Measurements from ENCODE around the gene CCDC38.

The CCDC38 gene

DNA sequence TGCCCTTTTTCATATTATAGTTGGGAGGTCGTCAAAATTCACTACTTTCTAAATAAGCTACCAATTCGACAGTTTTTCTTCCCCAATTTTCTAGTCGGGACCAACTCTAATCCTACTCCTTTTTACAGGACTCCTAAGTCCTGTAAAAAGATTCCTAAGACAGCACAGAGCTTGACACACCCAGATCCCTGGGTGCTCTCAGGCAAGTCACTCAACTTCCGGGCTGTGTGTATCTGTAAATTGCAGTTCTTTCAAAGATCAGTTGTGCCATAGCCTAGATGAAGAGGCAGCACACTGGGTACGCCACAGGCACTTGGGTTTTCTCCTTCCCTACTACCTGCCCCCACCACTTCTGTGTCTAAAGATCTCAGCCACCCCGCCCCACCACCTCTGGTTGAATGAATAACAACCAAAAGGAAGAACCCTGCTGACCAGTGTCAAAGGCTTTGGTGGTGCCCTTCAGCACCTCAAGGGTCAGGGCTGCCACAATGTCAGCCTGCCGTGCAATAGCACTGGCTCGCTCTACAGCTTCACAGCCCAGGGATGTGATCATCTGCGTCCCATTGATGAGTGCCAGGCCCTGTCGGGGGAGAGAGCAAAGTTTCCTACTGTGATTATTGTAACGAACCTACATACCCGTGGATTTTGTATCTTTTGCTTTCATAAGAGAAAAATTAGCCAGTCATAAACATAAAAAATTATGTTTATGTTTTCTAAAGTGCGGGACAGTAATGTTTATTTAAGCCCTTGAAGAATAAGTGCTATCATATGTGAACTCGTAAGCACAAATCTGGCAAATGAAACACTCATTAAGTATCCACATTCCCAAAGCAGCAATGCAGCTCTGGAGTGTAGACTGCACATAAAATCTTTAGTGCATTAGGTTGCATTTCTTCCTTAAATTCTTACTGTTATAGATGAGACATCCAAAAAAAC lies 44.5 kb upstream of the CCDC38 start:
- TF ChIP-seq, protein P1, sequence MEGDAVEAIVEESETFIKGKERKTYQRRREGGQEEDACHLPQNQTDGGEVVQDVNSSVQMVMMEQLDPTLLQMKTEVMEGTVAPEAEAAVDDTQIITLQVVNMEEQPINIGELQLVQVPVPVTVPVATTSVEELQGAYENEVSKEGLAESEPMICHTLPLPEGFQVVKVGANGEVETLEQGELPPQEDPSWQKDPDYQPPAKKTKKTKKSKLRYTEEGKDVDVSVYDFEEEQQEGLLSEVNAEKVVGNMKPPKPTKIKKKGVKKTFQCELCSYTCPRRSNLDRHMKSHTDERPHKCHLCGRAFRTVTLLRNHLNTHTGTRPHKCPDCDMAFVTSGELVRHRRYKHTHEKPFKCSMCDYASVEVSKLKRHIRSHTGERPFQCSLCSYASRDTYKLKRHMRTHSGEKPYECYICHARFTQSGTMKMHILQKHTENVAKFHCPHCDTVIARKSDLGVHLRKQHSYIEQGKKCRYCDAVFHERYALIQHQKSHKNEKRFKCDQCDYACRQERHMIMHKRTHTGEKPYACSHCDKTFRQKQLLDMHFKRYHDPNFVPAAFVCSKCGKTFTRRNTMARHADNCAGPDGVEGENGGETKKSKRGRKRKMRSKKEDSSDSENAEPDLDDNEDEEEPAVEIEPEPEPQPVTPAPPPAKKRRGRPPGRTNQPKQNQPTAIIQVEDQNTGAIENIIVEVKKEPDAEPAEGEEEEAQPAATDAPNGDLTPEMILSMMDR (IDR thresholded peaks at IDR 0.05), result no peak
- H3K4me1 ChIP-seq, result no peaks in the 10 kb centered on the region
- H3K27me3 ChIP-seq, result no peaks in the 10 kb centered on the region
- H3K36me3 ChIP-seq, result no peaks in the 10 kb centered on the region
- intact Hi-C loops (cut with DNase I; ENCODE audit: low total_unique reads), result no loop called here
- no peak overlapping the region for H3K27ac ChIP-seq
- H3K4me3 ChIP-seq, result no peak overlapping the region
- no peaks in the 10 kb centered on the region for H3K9me3 ChIP-seq
- DNase-seq, result no peak

DNA sequence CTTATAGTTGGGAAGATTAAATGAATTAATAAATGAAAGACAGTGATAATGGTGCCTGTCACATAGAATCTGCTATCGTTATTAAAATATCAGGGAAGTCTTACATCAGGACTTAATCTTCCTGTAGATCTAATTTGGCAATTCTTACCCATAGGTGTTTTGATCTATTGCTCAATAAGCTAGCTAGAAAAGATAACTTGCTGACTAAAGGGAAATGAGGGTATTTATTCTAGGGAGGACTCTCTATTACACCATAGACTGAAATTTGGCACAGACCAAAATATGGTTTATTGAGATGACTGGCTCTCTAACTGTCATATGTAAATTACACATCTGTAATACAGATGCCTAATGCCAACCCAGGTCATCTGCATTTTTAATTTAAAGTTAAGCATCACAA lies 42.3 kb upstream of the CCDC38 start:
- no peaks in the 10 kb centered on the region for H3K27me3 ChIP-seq
- H3K4me3 ChIP-seq, result no peak overlapping the region
- no peak for DNase-seq
- TF ChIP-seq, protein P1 (IDR thresholded peaks at IDR 0.05), result no peak
- intact Hi-C loops (cut with DNase I; ENCODE audit: low total_unique reads), result no loop called here
- no peaks in the 10 kb centered on the region for H3K9me3 ChIP-seq
- H3K27ac ChIP-seq, result no peak overlapping the region
- H3K36me3 ChIP-seq, result no peaks in the 10 kb centered on the region
- no peaks in the 10 kb centered on the region for H3K4me1 ChIP-seq

DNA sequence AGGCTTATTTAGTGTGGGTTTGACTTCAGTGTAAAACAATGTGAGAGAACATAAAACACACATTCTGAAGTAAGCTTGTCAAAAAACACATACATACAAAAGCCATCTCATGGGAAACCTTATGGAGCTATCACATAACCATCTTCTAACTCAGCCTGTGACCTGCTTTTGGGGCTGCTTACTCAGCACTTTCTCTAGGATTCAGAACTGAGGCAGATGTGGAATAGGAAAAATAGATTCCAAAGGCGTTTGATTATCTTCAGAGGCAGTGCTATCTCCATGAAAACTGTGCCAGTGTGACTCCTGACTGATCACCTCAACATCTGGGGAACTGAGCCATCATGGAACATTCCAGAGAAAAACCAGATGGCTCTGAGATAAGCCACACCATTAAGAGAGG lies 40.2 kb upstream of the CCDC38 start:
- Histone ChIP-seq H3K4me1 (no peaks in the 10 kb centered on the region), H3K36me3 (no peaks in the 10 kb centered on the region), H3K9me3 (no peaks in the 10 kb centered on the region), H3K27me3 (no peaks in the 10 kb centered on the region), H3K4me3 (no peak overlapping the region), H3K27ac (no peak overlapping the region)
- intact Hi-C loops (cut with DNase I; ENCODE audit: low total_unique reads), result no loop called here
- no peak for DNase-seq
- TF ChIP-seq, protein P1 (IDR thresholded peaks at IDR 0.05), result no peak

DNA sequence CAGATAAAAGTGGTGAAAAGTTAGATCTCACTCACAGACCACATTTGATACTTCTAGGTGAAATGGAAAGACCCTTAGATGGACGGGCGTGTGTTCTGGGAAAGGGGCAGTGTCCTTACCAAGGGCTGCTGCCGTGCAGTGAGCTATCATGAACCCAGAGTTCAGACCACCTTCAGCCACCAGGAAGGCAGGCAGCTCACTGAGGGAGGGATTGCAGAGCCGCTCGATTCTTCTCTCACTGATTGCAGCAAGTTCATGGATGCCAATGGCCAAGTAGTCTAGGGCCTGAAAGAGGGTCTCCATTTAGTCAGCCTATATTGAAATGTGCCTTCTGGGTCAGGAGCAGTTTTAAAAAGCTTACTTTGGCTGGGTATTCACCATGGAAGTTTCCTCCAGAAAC lies 38.0 kb upstream of the CCDC38 start:
- no peak overlapping the region for H3K27ac ChIP-seq
- intact Hi-C loops (cut with DNase I; ENCODE audit: low total_unique reads), result no loop called here
- TF ChIP-seq, protein P1 (IDR thresholded peaks at IDR 0.05), result no peak
- H3K4me3 ChIP-seq, result no peak overlapping the region
- no peaks in the 10 kb centered on the region for H3K27me3 ChIP-seq
- no peaks in the 10 kb centered on the region for H3K36me3 ChIP-seq
- H3K9me3 ChIP-seq, result no peaks in the 10 kb centered on the region
- H3K4me1 ChIP-seq, result no peaks in the 10 kb centered on the region
- no peak for DNase-seq

DNA sequence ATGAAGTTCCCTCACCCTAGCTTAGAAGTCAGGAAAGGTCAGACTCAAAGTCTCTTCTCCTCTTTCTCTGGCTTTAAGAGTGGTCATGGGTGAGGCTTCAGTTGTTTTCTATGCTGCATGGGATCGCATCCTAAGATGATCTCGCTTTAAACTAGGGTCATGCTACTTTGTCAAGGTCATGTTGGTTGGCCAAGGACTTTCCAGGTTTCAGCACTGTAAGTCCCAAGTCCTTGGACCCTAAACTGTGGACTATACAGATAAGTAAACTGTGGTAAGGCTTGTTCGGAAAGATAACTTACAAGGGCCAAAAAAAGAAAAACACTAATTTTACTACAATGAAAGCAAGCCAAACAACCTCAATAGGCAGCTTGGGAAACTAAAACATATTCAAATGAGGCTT lies 36.4 kb upstream of the CCDC38 start:
- intact Hi-C loops (cut with DNase I; ENCODE audit: low total_unique reads), result no loop called here
- no peaks in the 10 kb centered on the region for H3K36me3 ChIP-seq
- H3K4me1 ChIP-seq, result no peaks in the 10 kb centered on the region
- no peak for DNase-seq
- no peak overlapping the region for H3K4me3 ChIP-seq
- H3K27ac ChIP-seq, result no peak overlapping the region
- no peaks in the 10 kb centered on the region for H3K27me3 ChIP-seq
- H3K9me3 ChIP-seq, result no peaks in the 10 kb centered on the region
- TF ChIP-seq, protein P1 (IDR thresholded peaks at IDR 0.05), result no peak
